Smooth muscle cell of the brain vasculature (primary cell): ENCODE data around the gene MAPK10.

ENCODE experiments used
- DNase-seq: peaks from one replicate; pipeline ENCODE4 v3.0.0-alpha.2; 2012; ENCODE audit warnings: low read depth, low spot score

MAPK10 gene

GRCh38 chr4:86359944-86360478 lies at the start of gene MAPK10:
MAPK10 (minus strand) TSS chr4:86360053.
- peak; percentile 78 for DNase-seq

GRCh38 chr4:86403575-86403974 lies 43.7 kb upstream of the MAPK10 start:
- DNase-seq: no peak

- DNase-seq: no peak
Observed at GRCh38 chr4:86401826-86402225, 42.0 kb upstream of the MAPK10 start.

GRCh38 chr4:86400216-86400615 lies 40.4 kb upstream of the MAPK10 start:
- DNase-seq: no peak

- no peak for DNase-seq
Observed at GRCh38 chr4:86398187-86398586, 38.3 kb upstream of the MAPK10 start.

- DNase-seq: no peak
Observed at GRCh38 chr4:86393749-86394148, 33.9 kb upstream of the MAPK10 start.

- no peak for DNase-seq
Observed at GRCh38 chr4:86389664-86390063, 29.8 kb upstream of the MAPK10 start.

- DNase-seq: no peak
Observed at GRCh38 chr4:86388252-86388651, 28.4 kb upstream of the MAPK10 start.

- DNase-seq: no peak
Observed at GRCh38 chr4:86386817-86387415, 27.1 kb upstream of the MAPK10 start.

- DNase-seq: no peak
Observed at GRCh38 chr4:86386201-86386600, 26.3 kb upstream of the MAPK10 start.

- DNase-seq: no peak
Observed at GRCh38 chr4:86381431-86381830, 21.6 kb upstream of the MAPK10 start.

- no peak for DNase-seq
Observed at GRCh38 chr4:86380181-86380724, 20.4 kb upstream of the MAPK10 start.

- no peak for DNase-seq
Observed at GRCh38 chr4:86376850-86377249, 17.0 kb upstream of the MAPK10 start.

- no peak for DNase-seq
Observed at GRCh38 chr4:86368433-86368832, 8.6 kb upstream of the MAPK10 start.

- peak; percentile 51 for DNase-seq
Observed at GRCh38 chr4:86367577-86367976, 7.7 kb upstream of the MAPK10 start.

- DNase-seq: no peak
Observed at GRCh38 chr4:86366920-86367319, 7.1 kb upstream of the MAPK10 start.

GRCh38 chr4:86362510-86362909 lies 2.7 kb upstream of the MAPK10 start:
- DNase-seq: no peak

GRCh38 chr4:86358257-86358656 lies 1.6 kb downstream of the MAPK10 start:
- DNase-seq: no peak

GRCh38 chr4:86357608-86358007 lies 2.2 kb downstream of the MAPK10 start:
- DNase-seq: no peak

- no peak for DNase-seq
Observed at GRCh38 chr4:86356425-86357210, 3.2 kb downstream of the MAPK10 start.

- no peak for DNase-seq
Observed at GRCh38 chr4:86354390-86354789, 5.5 kb downstream of the MAPK10 start.

- no peak for DNase-seq
Observed at GRCh38 chr4:86346320-86346719, 13.5 kb downstream of the MAPK10 start.

- no peak for DNase-seq
Observed at GRCh38 chr4:86344127-86344526, 15.7 kb downstream of the MAPK10 start.
